Astrocyte (in vitro differentiated cells and primary cell): ENCODE data around the gene TMEM143. TPM values are rescaled to one million over a fixed set of nuclear protein-coding genes. Genes with fewer than 3 reads are reported as not detected.

ENCODE experiments used
- DNase-seq: peaks from one replicate; pipeline ENCODE4 v3.0.0-alpha.2; 2010; ENCODE audit warnings: low read depth
- FAIRE-seq: peaks from 2 replicates; lab custom pipeline; 2011; peaks lifted over from hg19 to GRCh38; lab: Jason Lieb, UNC
- H2AFZ ChIP-seq: 2 replicates; pipeline ENCODE4 v1.6.0; 2012; ENCODE audit warnings: low read depth, low read length, inconsistent platforms
- H3K27ac ChIP-seq: 2 replicates; pipeline ENCODE4 v1.5.1; 2011; ENCODE audit warnings: low read depth, low read length, inconsistent platforms
- H3K27me3 ChIP-seq: 2 replicates; pipeline ENCODE4 v1.6.0; 2011; ENCODE audit warnings: low read length, inconsistent platforms; ENCODE audit not compliant: insufficient read depth
- H3K36me3 ChIP-seq: 2 replicates; pipeline ENCODE4 v1.5.1; 2011; ENCODE audit warnings: low read length, inconsistent platforms; ENCODE audit not compliant: insufficient read depth
- H3K4me1 ChIP-seq: 2 replicates; pipeline ENCODE4 v1.5.1; 2011; ENCODE audit warnings: low read length, inconsistent platforms; ENCODE audit not compliant: insufficient read depth
- H3K4me2 ChIP-seq: 2 replicates; pipeline ENCODE4 v1.6.0; 2012; ENCODE audit warnings: low read length, inconsistent platforms
- H3K4me3 ChIP-seq: 2 replicates; pipeline ENCODE4 v1.5.1; 2011; ENCODE audit warnings: low read depth, mild to moderate bottlenecking, low read length, inconsistent platforms; ENCODE audit not compliant: insufficient read depth
- H3K79me2 ChIP-seq: 2 replicates; pipeline ENCODE4 v1.6.0; 2012; ENCODE audit warnings: mild to moderate bottlenecking, low read length, inconsistent platforms; ENCODE audit not compliant: insufficient read depth
- H3K9ac ChIP-seq: 2 replicates; pipeline ENCODE4 v1.6.0; 2012; ENCODE audit warnings: mild to moderate bottlenecking, low read length, inconsistent platforms
- H3K9me3 ChIP-seq: 2 replicates; pipeline ENCODE4 v1.5.1; 2012; ENCODE audit warnings: low read depth, mild to moderate bottlenecking, low read length, inconsistent platforms; ENCODE audit not compliant: insufficient read depth
- H4K20me1 ChIP-seq: 2 replicates; pipeline ENCODE4 v1.6.0; 2012; ENCODE audit warnings: low read length, inconsistent platforms; ENCODE audit not compliant: insufficient read depth
- H3K27ac Mint-ChIP-seq: one replicate; pipeline ENCODE4 v1.8.0; 2021; ENCODE audit warnings: mild to moderate bottlenecking, mixed read lengths; ENCODE audit not compliant: unreplicated experiment
- H3K27me3 Mint-ChIP-seq: one replicate; pipeline ENCODE4 v1.8.0; 2021; ENCODE audit warnings: low read depth, mixed read lengths; ENCODE audit not compliant: unreplicated experiment
- H3K36me3 Mint-ChIP-seq: one replicate; pipeline ENCODE4 v1.8.0; 2021; ENCODE audit warnings: low read depth, mixed read lengths; ENCODE audit not compliant: unreplicated experiment
- H3K4me1 Mint-ChIP-seq: one replicate; pipeline ENCODE4 v1.8.0; 2021; ENCODE audit warnings: low read depth, mixed read lengths; ENCODE audit not compliant: unreplicated experiment
- H3K4me3 Mint-ChIP-seq: one replicate; pipeline ENCODE4 v1.8.0; 2021; ENCODE audit warnings: mild to moderate bottlenecking, moderate library complexity, mixed read lengths; ENCODE audit not compliant: unreplicated experiment
- H3K9me3 Mint-ChIP-seq: one replicate; pipeline ENCODE4 v1.8.0; 2021; ENCODE audit warnings: mild to moderate bottlenecking, mixed read lengths; ENCODE audit not compliant: unreplicated experiment
- CTCF ChIP-seq: IDR thresholded peaks from 2 replicates; pipeline ENCODE4 v1.5.1; 2011; ENCODE audit warnings: low read depth, mild to moderate bottlenecking, inconsistent platforms, low read length, moderate library complexity; ENCODE audit not compliant: insufficient read depth
- EZH2 ChIP-seq: IDR thresholded peaks from 2 replicates; pipeline ENCODE4 v1.6.1; 2012; ENCODE audit warnings: mild to moderate bottlenecking, low read length, inconsistent platforms; ENCODE audit not compliant: insufficient read depth
- total RNA-seq: library from RNA; stranded (reverse); gene quantifications from 2 replicates; pipeline ENCODE4 v1.2.1, GENCODE V29; 2021

Gene TMEM143
- total RNA-seq, 1 donor from 2014 or later = 8.7 TPM

GRCh38 chr19:48394331-48395169 is 30.8 kb upstream of the TMEM143 start:
- Mint-ChIP-seq H3K27ac (peak overlapping the region; percentile 55), H3K27me3 (peaks cover 2% of the 10 kb centered on the region), H3K4me3 (peak overlapping the region; percentile 87), H3K4me1 (peaks cover 13% of the 10 kb centered on the region), H3K36me3 (peaks cover 4% of the 10 kb centered on the region), H3K9me3 (peaks cover 3% of the 10 kb centered on the region)
- Histone ChIP-seq H3K36me3 (no peaks in the 10 kb centered on the region), H3K9ac (peak overlapping the region; percentile 64), H3K4me3 (peak overlapping the region; percentile 45), H4K20me1 (peaks cover 7% of the 10 kb centered on the region), H3K27me3 (peaks cover 14% of the 10 kb centered on the region), H3K4me1 (peaks cover 13% of the 10 kb centered on the region), H2AFZ (peak overlapping the region; percentile 63), H3K9me3 (no peaks in the 10 kb centered on the region), H3K4me2 (peak overlapping the region; percentile 88), H3K27ac (no peak overlapping the region), H3K79me2 (peaks cover 21% of the 10 kb centered on the region)
- FAIRE-seq (no peak), DNase-seq (no peak)
- TF ChIP-seq CTCF = no peak
- peak; percentile 81 for TF ChIP-seq EZH2

- H3K36me3 Mint-ChIP-seq = peaks cover 8% of the 10 kb centered on the region
- H3K4me1 ChIP-seq = peaks cover 15% of the 10 kb centered on the region
- H3K9me3 Mint-ChIP-seq = peaks cover 3% of the 10 kb centered on the region
- peak within 1 kb of the TSS; percentile 87 for H3K4me3 Mint-ChIP-seq
- H2AFZ ChIP-seq = peak within 1 kb of the TSS; percentile 63
- peaks cover 15% of the 10 kb centered on the region for H4K20me1 ChIP-seq
- peak within 1 kb of the TSS; percentile 55 for H3K27ac Mint-ChIP-seq
- H3K36me3 ChIP-seq = peaks cover 4% of the 10 kb centered on the region
- FAIRE-seq (no peak), DNase-seq (peak; percentile 31)
- H3K9ac ChIP-seq = peak within 1 kb of the TSS; percentile 64
- H3K4me1 Mint-ChIP-seq = peaks cover 16% of the 10 kb centered on the region
- no peak within 1 kb of the TSS for H3K27ac ChIP-seq
- no peaks in the 10 kb centered on the region for H3K9me3 ChIP-seq
- H3K4me3 ChIP-seq = peak within 1 kb of the TSS; percentile 45
- TF ChIP-seq EZH2 (peak; percentile 72), CTCF (no peak)
- H3K79me2 ChIP-seq = peaks cover 29% of the 10 kb centered on the region
- H3K27me3 Mint-ChIP-seq = peaks cover 2% of the 10 kb centered on the region
- H3K4me2 ChIP-seq = peak within 1 kb of the TSS; percentile 88
- peaks cover 14% of the 10 kb centered on the region for H3K27me3 ChIP-seq
Observed at GRCh38 chr19:48393559-48394330, 30.0 kb upstream of the TMEM143 start, which contains the start of gene GRIN2D. Gene GRIN2D, plus strand, starts transcription at chr19:48393668. Its CDS starts 4,725 bp downstream, at chr19:48398393.
